Left ventricle myocardium superior (tissue), 1 donor: ENCODE data around the gene CSF1. TPM values are rescaled to one million over a fixed set of nuclear protein-coding genes. Genes with fewer than 3 reads are reported as not detected.
"Not testable (repeated sequence)": the region's sequence is repeated elsewhere in the genome, so short reads cannot be mapped to it uniquely, and the experiment has no call there.

ENCODE experiments used
- ATAC-seq: fragments of 200-7000 bp; cut with Tn5 transposase; one replicate; pipeline ENCODE4 v1.9.1; 2020; ENCODE audit warnings: mild to moderate bottlenecking, moderate library complexity
- DNase-seq: peaks from one replicate; pipeline ENCODE4 v3.0.0-alpha.2; 2020
- intact Hi-C: fragments of 100-400 bp; cut with micrococcal nuclease; formaldehyde crosslinking; loops from one replicate; pipeline ENCODE4 v1.11.0; 2022
- total RNA-seq: library from RNA; stranded (reverse); fragmentation: NEBNext Ultra II Directional; extraction: Animal tissue kit (Norgen Biotek cat#: 25700); gene quantifications from one replicate; pipeline ENCODE4 v1.2.1, GENCODE V29; 2021
- donor health status: DM: no; HTN: yes; CAD: no; lungs with severe emphysema.

The CSF1 gene
- total RNA-seq, 1 donor from 2014 or later = 14.9 TPM

DNA sequence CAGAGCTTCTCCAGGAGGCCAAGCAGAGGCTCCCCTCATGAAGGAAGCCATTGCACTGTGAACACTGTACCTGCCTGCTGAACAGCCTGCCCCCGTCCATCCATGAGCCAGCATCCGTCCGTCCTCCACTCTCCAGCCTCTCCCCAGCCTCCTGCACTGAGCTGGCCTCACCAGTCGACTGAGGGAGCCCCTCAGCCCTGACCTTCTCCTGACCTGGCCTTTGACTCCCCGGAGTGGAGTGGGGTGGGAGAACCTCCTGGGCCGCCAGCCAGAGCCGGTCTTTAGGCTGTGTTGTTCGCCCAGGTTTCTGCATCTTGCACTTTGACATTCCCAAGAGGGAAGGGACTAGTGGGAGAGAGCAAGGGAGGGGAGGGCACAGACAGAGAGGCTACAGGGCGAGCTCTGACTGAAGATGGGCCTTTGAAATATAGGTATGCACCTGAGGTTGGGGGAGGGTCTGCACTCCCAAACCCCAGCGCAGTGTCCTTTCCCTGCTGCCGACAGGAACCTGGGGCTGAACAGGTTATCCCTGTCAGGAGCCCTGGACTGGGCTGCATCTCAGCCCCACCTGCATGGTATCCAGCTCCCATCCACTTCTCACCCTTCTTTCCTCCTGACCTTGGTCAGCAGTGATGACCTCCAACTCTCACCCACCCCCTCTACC lies 19.1 kb downstream of the CSF1 start:
- DNase-seq = no peak
- ATAC-seq = no peak
- intact Hi-C loops = no loop called here

DNA sequence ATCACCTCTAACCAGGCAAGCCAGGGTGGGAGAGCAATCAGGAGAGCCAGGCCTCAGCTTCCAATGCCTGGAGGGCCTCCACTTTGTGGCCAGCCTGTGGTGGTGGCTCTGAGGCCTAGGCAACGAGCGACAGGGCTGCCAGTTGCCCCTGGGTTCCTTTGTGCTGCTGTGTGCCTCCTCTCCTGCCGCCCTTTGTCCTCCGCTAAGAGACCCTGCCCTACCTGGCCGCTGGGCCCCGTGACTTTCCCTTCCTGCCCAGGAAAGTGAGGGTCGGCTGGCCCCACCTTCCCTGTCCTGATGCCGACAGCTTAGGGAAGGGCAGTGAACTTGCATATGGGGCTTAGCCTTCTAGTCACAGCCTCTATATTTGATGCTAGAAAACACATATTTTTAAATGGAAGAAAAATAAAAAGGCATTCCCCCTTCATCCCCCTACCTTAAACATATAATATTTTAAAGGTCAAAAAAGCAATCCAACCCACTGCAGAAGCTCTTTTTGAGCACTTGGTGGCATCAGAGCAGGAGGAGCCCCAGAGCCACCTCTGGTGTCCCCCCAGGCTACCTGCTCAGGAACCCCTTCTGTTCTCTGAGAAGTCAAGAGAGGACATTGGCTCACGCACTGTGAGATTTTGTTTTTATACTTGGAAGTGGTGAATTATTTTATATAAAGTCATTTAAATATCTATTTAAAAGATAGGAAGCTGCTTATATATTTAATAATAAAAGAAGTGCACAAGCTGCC lies 19.8 kb downstream of the CSF1 start:
- intact Hi-C loops = no loop called here
- ATAC-seq = no peak
- DNase-seq = no peak

DNA sequence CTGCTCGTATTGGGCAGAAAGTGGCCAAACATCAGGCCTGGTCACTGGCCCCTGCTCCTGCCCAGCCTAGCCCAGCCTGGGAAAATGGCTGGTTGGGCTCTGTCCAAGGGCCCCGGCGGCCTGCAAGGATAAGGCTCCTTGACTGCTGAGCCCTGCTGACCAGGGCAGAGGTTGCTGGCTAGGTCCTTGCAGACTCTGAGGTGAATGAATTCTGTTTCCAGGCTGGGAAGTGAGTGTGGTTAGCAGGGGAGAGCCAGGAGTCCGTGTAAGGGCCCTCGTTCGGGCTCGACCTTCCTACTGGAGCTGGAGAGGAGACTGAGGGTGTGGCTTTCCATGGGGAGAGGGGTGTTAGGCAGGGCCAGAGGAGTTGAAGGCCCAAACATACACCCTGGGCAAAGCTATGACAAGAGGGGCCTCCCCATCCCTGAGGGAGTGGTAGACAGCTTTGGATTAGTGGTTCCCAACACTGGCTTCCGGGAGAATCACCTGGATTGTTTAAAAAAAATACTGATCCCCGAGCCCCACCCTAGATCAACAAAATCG lies 20.6 kb downstream of the CSF1 start:
- intact Hi-C loops = no loop called here
- ATAC-seq = peak; percentile 72
- peak; percentile 89 for DNase-seq

DNA sequence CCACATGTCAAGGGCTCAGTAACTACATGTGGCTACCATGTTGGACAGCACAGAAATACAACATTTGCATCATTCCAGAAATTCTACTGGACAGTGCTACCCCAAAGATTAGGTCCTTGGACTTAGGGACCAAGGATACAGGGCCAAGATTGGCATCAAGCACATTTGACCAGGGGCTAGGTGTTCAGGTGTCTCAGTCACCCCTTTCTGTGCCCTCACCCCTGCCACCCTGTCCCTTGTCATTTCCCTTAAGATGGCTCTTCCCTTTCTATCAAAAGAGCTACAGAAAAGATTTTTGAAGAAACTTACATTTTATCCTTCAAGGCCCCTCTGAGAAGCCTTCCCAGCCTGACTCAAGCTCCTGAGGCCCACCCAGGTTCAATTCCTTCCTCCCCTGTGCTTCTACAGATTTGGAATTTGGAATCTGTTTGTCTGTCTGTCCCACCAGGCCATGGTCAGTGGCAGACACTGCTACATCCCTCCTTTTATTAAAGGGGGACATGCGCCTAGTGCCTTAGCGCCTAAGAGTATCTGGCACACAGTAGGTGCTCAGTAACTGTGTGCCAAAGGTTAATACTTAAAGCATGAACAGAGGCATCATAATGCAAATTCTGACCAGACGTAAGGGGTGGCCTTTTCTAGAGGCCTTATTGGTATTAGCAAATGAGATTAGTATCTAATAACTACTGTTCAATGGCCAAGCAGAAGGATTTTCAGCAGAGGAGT lies 21.4 kb downstream of the CSF1 start:
- intact Hi-C loops = no loop called here
- ATAC-seq = no peak
- DNase-seq = no peak

DNA sequence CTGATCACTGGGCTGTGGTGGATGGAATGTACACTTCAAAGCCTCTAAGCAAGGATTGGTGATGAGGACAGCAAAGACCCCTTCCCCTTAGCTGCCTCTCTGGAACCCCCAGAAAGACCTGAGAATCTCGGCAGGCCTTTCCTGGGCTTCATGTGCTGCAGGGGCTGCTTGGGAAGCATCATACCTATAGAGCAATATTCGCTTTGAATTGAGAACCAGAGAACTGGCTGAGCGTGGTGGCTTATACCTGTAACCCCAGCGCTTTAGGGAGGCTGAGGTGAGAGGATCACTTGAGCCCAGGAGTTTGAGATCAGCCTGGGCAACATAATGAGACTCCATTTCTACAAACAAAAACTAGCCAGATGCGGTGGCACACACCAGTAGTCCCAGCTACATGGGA lies 22.0 kb downstream of the CSF1 start:
- intact Hi-C loops = no loop called here
- no peak for DNase-seq
- ATAC-seq = no peak

DNA sequence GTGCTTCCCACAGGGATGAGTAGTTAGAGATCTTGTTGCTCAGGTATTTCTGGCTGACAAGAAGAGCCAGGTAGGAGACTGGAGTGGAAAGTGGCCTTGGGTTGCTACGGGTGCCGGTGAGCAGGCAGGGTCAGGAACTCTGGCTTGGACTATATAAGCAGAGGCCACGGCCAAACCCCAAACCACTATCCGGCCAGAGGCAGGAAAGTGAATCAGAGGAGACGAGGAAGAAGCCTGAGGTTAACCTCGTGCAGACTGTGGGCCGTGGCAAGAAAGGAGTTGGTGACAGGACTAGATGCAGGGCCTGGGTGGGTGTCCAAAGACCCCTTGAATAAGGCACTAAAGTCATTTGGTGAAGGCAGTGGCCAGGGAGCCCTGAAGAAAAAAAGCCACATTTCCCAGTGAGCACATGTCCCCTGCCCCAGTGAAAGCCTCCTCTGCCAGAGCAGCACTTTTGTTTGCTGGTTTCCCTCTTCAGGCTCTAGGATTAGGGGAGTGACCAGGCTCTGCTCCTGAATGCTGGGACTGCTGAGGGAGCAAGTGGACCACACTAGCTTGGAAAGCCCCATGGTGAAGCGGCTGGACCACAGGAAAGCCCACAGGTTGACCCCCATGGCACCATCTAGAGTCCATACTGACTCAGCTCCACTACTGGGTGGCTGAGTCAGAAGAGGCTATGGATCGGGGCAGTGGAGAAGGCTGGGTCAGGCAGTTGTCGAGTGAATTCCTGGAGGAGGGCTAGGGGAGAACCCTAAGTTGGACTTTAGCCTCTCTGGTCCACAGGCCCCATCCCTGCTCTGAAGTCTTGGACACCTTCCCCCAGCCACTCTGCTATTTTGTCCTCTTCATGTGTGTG lies 23.4 kb downstream of the CSF1 start:
- DNase-seq = no peak
- intact Hi-C loops = no loop called here
- no peak for ATAC-seq

DNA sequence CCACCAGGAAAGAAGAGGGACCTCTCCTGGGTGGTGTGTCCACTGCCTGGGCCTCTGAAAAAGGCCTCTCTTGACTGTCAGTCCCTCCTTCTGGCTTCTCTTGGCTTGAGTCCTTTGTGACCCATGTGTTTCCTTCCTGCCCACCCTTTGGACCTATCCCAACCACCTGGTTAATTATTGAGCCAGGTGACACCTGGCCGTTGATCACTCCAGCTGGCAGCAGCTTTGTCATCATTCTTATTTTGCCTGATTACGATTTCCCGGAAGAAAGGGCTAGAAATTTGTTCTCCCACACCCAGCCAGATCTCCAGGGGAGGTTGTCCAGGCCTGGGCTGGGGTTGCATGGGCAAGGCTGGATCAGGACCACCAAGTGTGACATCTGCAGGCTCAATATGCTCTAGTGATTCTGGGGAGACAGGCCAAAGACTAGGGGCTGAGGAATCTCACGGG lies 24.8 kb downstream of the CSF1 start:
- DNase-seq = no peak
- ATAC-seq = no peak
- intact Hi-C loops = no loop called here

DNA sequence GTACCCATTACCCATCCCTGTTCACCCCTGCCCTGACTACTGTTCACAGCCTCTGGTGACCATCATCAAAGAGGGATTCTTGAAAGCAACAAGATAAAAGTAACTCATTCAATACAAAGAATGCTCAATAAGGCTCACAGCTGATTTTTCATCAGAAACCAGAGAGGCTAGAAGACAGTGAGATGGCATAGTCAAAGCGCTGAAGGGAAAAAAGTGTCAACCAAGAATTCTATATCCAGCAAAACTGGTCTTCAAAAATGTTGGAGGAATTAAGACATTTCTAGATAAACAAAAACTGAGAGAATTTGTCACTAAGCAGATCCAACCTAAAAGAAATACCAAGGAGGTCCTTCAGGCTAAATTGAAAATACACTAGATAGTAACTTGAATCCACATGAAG lies 27.1 kb downstream of the CSF1 start:
- DNase-seq = no peak
- intact Hi-C loops = no loop called here
- no peak for ATAC-seq

DNA sequence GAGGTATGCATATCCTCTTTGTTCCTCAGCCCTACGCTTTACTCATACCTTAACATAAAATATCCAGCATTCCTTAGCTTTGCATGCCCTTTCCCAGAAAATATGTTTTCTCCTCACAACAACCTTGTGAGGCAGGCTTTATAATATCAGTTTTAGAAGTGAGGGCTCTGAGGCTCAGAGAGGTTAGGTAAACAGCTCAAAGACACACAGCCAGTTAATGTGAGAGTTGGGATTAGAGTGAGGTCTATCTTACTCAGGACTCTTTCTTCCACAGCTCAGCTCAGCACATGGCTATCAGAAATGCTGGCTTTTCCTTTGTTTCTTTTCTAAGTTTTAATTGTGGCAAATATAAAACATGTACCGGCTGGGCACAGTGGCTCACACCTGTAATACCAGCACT lies 27.9 kb downstream of the CSF1 start:
- no peak for ATAC-seq
- intact Hi-C loops = no loop called here
- DNase-seq = no peak

DNA sequence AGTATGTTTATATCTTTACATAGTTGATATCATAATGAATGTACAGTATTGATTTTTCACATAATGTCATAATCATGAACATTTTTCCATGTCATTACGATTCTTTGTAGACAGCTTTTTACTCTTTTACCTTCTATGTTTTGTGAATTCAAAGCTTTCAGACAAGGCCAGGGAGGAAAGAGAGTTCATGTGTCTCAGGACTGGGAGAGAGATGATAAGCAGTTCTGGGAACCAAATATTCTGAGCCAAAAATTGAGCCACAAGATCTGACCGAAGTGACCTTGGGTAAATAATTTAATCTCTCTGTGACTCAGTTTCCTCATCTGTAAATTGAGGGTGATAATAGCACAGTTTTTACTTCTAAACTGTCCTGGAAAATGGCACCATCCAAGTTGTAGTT lies 31.8 kb downstream of the CSF1 start:
- DNase-seq (no peak), ATAC-seq (no peak)

DNA sequence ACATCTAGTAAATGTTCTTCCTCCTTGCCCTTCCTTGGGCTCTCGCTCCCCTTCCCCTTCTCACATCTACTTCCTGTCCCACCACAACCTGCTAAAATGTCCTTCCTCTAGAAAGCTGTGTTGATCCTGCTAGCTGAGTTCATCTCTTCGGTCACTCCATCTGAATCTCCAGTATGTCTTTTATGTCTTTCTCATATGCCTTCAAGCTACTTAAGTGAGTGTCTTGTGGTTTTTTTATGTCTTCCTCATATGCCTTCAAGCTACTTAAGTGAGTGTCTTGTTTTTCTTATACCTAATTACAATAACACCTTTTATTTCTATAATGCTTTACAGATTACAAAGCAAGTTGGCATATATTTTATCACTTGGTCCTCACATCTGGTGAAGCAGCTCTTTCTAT lies 33.9 kb downstream of the CSF1 start:
- ATAC-seq (no peak), DNase-seq (no peak)
- intact Hi-C loops = no loop called here

More for the DNA sequence above, 31.8 kb downstream of the CSF1 start:
- intact Hi-C loops = no loop called here

DNA sequence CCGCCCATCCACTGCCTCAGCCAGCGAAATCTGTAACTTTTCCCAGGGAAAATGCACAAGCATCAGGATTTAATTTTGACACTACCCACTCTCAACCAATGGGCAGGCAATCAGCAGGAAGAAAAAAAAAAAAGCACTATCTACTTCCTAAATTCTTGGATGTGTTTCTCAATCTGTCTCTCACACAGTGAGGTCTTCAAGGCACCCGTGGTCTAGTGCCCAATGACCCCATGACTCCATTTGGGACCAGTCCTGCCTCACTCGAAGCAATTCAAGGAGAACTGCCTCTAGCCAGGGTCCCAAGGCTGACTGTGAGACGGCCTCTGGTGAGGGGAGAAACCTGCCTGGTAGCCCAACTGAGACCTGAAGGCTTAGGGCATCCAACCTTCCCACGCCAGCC lies 35.9 kb downstream of the CSF1 start:
- ATAC-seq = no peak
- DNase-seq = no peak
- intact Hi-C loops = no loop called here

DNA sequence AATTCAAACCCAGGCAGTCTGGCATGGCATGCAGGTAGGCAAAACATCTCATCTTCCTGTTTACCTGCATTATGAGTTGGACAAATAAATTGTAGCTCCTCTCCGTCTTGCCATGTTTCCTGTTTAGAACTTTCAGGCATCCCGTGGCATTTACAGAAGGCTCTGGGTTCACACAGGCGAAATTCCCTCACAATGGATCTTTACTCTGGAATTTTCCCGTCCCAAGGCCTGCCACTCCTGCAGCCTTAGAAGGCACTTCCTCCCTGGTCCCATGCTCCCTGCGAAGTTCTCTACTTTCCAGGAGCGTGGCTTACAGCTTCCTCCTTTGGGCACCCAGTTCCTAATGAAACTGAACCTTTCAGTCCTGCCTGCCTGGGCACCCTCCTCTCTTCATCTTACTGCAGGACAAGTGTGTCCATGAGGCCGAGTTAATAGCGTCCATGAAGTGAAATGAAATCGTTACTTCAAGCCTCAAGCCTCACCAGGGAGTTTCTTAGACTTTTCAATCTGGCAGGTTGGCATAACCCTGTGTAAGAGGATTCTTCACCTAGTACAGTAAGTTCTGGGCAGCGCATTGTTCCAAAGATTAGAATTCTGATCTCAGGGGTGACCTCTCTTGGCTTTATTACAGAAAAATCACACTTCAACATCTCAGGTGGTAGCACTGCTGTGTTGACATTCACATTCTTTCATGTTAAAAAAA lies 37.1 kb downstream of the CSF1 start:
- peak; percentile 20 for ATAC-seq

DNA sequence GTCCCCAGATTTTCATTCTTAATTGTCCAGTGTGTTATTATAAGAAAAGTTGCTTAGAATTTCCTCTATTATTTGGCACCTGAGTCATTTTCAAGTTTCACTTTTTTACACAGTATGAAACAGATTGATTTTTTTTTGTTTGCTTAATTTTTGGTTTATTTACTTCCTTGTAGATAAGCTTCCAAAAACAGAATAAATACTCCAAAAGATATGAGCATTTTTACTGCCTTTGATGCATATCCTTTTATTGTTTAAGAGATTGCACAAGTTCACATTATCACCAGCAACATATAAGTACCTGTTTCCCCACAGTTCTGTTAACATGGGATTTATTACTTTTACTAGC lies 37.6 kb downstream of the CSF1 start:
- intact Hi-C loops = no loop called here
- ATAC-seq (no peak), DNase-seq (no peak)

More for the DNA sequence above, 37.1 kb downstream of the CSF1 start:
- intact Hi-C loops = no loop called here
- no peak for DNase-seq

DNA sequence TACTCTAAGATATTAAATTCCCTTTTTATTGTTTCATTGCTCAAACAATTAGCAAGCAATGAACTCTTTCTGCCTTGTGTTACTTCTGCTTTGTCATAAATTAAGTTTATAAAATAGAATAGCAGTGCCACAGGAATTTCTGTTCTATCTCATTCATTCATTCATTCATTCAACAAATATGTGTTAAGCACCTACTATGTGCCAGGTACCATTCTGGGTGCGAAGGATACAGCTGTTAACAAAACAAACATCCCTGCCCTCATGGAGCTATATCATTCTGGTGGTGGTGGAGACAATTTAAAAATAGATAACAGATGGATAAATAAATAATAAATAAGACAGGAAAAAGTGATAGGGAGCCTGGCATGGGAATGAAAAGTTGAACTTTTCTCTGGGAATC lies 39.4 kb downstream of the CSF1 start:
- ATAC-seq (no peak), DNase-seq (no peak)
- intact Hi-C loops = no loop called here

DNA sequence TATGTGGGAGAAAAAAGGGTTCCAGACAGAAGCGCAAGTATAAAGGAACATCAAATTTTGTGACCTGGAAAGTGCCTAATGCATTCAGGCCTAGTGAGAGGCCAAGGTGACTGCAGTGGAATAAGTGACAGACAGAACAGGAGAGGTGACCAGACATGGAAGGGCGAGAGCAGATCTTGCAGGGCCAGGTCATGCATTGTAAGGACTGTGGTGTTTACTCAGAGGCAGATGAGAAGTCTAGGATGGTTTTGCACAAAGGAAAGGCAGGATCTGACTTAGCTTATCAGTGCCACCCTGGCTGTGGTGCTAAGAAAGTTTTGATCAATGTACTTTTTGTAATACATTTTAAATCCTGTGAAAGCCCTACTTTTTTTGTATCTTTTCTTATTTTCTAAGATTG lies 39.9 kb downstream of the CSF1 start:
- intact Hi-C loops = no loop called here
- no peak for ATAC-seq
- no peak for DNase-seq

DNA sequence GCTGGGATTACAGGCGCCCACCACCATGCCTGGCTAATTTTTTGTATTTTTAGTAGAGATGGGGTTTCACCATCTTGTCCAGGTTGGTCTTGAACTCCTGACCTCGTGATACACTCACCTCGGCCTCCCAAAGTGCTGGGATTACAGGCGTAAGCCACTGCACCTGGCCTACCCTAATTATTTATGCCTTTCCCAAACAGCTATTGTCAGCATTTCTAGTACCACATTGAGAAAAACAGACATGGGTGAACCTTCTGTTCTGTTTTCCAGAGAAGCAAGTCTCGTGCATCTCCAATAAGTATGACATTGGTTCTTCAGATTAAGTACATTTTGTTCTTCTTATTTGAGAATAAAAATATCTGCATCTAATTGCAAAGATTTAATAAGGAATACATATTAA lies 40.9 kb downstream of the CSF1 start:
- intact Hi-C loops = not testable (repeated sequence)

DNA sequence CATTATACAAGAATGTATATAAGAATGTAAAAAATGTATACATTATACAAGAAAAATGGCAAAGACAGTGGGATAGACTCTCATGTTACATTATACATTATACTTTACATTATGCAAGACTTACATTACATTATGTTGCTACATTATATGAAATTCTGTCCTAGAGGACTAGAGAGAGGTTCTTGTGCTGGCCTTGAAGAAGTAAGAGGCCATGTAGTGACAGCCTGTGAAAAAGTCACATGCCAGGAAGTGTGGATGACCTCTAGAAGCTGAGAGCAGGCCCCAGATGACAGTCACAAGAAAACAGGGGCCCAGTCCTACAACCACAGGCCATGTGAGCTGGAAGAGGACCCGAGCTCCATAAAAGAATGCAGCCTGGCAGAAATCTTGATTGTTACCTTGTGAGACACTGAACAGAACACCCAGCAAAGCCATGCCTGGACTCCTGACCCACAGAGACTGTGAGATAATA lies 43.4 kb downstream of the CSF1 start:
- DNase-seq = no peak
- ATAC-seq = peak; percentile 96
- intact Hi-C loops = no loop called here

More for the DNA sequence above, 40.9 kb downstream of the CSF1 start:
- DNase-seq, ATAC-seq: not testable (repeated sequence)

DNA sequence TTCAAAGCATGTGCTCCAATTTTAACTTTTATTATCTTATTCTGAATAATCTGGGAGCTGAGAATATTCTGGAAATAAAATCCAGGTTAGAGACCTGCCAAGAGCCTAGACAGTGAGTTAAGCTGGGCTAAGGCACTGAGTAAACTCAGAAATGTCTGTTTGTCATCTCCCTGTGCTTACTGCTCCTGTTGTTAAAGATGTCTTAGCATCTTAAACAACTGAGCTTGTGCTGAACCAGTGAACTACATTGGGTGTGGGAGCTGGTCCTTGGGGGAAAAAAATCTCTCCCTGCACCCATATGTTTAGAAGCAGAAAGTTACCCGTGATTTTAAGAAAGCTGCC lies 49.0 kb downstream of the CSF1 start:
- ATAC-seq (no peak), DNase-seq (no peak)
- intact Hi-C loops = no loop called here
